ENCODE results near the gene TSHZ1.
"Not testable (repeated sequence)": the region's sequence is repeated elsewhere in the genome, so short reads cannot be mapped to it uniquely, and the experiment has no call there.

The TSHZ1 gene

GRCh38 chr18:75183524-75183923 lies 27.1 kb upstream of the TSHZ1 start:
- DNase-seq = no peak

GRCh38 chr18:75183973-75184493 lies 26.6 kb upstream of the TSHZ1 start:
- no peak for DNase-seq

DNA sequence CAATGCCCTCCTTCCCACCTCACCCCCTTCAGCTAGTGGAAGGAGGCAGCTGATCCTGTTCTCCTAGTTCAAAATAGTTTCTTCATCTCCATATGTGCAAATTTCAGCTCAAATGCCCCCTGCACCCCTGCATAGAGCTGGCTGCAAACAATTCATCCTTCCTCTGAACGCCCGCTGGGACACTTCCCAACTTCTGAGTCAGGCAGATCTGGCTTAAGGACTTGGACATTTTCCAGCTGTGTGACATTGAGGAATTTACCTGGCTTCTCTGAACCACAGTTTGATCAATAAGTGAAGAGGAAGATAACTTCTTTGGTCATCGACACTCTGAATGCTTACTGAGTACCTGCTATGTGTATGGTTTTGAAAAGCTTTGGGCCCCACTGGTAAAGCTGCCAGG lies 25.1 kb upstream of the TSHZ1 start:
- no peak for DNase-seq

DNA sequence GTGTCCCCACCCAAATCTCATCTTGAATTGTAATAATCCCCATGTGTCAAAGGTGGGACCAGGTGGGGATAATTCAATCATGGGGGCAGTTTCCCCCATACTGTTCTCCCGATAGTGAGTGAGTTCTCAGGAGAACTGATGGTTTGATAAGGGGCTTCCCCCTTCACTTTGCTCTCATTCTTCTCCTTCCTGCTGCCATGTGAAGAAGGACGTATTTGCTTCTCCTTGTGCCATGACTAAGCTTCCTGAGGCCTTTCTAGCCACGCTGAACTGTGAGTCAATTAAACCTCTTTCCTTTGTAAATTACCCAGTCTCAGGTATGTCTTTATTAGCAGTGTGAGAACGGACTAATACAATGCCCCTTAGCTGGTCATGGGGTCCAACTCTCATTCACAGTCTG lies 22.9 kb upstream of the TSHZ1 start:
- DNase-seq = not testable (repeated sequence)

DNA sequence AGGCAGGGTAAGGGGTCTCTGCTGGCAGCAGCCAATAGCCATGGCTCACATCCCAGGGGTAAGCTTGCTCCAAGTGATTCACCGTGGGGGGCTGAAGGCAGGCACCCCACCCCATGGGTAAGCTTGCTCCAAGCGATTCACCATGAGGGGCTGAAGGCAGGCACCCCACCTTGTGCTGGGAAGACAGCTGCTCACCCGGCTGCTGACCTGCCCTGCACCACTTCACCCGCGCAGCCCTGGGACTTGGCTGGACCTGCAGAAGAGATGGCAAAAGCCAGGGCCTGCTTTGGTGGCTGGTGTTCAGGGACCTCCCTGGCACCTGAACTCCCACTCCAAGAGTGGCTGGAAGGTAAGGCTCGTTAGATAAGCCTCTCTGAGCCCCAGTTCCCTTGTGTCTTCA lies 20.9 kb upstream of the TSHZ1 start:
- DNase-seq = no peak

DNA sequence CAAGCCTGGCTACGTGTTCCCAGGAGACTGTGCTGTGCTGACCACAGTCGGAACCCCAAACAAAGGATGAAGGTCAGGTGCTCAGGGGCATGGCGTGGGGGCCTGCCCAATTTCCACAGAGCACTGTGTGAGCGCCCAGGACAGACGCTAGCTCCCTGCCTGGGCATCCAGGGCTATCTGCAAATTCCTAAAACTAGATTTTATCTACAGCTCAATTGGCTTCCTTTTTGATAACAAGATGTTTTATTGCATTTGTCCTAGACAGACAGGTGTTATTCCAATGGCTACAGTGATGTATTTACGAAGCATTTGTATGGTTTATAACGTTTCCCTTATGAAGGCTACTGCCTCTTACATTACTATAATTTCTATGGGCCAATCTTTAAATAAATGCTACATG lies 17.7 kb upstream of the TSHZ1 start:
- DNase-seq = no peak

GRCh38 chr18:75198036-75198435 lies 12.6 kb upstream of the TSHZ1 start:
- DNase-seq = no peak

- no peak for DNase-seq
Measured at GRCh38 chr18:75199327-75199726, 11.3 kb upstream of the TSHZ1 start.

GRCh38 chr18:75200071-75200470 lies 10.5 kb upstream of the TSHZ1 start:
- no peak for DNase-seq

DNA sequence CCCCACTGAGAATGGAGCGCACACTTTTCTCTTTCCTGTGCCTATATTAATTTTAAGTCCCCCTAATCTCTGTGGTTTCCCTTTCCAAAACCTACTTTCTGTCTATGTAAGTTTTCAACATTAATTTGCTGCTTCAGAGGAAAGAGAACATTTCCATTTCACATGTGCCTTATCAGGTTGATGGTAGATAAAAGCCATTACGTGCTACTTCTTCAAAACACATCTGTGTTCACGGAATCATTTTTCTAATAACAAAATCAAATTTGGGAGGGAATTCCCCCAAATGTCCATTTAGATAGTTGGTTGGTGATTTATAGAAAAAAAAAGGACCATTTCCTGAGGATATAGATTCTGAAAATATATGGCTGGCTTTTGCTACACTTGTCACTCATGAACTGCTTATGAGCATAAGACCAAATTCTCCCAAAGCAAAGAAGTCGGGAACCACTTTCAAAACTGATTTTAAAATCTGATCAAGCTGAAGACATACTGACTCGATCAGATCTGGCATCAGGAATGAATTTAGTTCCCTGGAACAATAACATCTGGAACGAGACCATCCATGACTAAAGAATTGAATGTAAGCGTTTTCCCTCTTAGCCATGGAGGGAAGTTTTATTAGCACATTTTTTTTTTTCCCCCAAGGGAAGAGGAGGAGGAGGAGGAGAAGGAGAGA lies 9.9 kb upstream of the TSHZ1 start:
- DNase-seq = no peak

GRCh38 chr18:75201282-75202270 lies 9.0 kb upstream of the TSHZ1 start:
- DNase-seq = no peak

- no peak for DNase-seq
Measured at GRCh38 chr18:75202696-75203365, 7.8 kb upstream of the TSHZ1 start.

- DNase-seq = no peak
Measured at GRCh38 chr18:75203416-75204268, 7.0 kb upstream of the TSHZ1 start.

DNA sequence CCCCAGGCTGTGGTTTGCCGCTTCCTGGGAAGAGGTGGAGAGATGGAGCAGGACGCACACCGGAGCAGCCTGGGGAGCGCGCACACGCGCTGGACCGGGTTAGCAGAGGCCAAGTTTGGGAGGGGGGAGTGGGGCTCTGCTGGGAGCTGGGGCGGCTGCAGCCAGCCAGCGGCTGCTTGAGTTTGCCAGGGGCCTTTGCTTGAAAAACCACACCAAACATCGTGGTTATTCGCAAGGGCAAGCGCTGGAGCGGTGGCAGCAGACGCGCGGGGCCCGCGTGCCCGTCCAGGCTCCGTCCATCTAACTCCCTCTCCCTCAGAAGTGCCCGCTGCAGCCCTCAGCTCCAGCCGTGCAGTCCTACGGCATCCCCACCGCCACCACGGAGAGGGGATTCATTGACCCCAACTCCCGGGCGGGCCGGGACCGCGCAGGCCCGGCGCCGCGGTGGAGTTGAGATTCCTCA lies 6.3 kb upstream of the TSHZ1 start:
- DNase-seq = no peak

DNA sequence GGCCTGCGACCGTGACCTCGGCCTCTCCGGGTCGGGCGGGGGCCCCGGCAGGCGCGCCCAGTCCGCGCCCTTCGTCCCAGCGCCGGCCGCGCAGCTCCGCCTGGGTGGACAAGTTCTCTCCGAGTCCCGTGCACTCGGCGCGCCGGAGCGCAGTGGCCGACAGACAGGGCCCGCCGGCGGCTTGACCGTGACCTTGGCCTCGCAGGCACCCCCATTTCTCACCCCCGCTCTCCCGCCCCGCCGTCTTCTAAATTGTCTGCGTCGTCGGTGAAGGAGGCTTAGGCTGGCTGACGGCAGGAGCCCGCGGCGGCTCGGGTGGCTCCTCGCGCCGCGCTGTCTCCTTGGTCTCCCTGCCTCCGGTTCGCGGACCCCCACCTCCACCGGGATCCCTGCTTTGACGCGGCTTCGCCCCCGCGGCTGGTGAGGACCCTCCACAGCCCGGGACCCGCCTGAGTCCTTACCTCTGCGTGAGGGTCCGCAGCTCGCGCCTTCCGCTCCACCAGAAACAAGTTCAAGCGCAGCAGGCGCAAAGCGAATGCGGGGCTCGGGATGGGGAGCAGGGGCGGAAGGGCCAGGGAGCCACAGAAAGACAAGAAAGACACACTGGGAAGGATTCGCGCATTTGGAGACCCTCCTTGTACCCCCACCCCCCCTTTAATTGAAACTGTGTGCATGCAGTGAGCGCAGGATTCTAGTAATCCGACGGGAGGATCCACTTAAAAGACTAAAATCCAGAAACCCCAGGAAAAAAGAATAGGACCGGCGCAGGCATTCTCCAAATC lies 5.7 kb upstream of the TSHZ1 start:
- DNase-seq = no peak

- no peak for DNase-seq
Measured at GRCh38 chr18:75205514-75206132, 5.0 kb upstream of the TSHZ1 start.

- DNase-seq = no peak
Measured at GRCh38 chr18:75206452-75207309, 3.9 kb upstream of the TSHZ1 start.

DNA sequence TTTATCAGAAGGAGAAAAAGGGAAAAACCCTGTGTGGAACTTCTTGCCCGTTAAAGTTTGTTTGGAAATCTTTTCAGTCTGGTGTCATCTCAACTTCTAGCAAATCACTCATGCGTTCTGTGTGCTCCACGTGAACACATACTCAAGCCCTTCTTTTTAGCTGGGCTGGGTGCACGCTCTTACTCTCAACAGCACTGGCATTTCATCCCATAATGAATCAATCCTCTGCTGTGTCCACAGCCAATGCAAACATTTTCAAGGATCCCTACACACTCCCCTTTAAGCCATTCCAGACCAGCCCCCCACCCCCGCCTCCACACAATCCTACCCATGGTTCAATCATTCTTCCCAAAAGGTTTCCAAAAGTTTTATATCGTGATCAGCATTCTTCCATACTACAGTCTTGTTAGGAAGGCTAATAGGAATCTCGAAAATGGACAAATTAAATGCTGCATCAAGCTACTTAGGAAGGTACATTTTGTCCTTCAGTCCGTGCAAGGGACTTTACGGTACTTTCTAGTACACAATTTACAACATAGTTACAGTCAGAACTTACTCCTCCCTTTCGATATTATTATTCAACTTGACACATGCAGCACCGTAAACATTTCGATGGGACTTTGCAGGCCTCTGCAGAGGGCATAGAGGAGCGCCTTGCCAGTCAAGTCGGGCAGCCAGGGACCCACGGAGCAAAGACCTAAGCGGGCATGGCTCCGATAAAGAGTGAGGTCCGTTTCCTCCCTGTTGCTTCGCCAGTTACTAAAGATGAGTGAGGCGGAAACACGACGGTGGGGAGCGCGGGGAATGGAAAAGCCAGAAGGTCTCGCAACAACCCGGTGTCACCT lies 3.1 kb upstream of the TSHZ1 start:
- peak; percentile 24 for DNase-seq

Measured in CD4-positive, alpha-beta T cell treated with Interleukin-10 for 1 hour (primary cell).